ENCODE measurements around the gene TBX4. TPM values are rescaled to one million over a fixed set of nuclear protein-coding genes. Genes with fewer than 3 reads are reported as not detected.
A peak's percentile ranks its signal among the peaks of the same experiment; 100 is the strongest.

The TBX4 gene
- total and polyA plus RNA-seq, 2 experiments from 2014 or later: 13.9 to 15.4 TPM

- no peak overlapping the region for H3K4me3 ChIP-seq
- no peaks in the 10 kb centered on the region for H3K9me3 ChIP-seq (ENCODE audit: low read depth)
- H3K4me1 ChIP-seq (ENCODE audit: insufficient read depth): peaks cover 69% of the 10 kb centered on the region
- peaks cover 74% of the 10 kb centered on the region for H3K79me2 ChIP-seq
- no peaks in the 10 kb centered on the region for H3K36me3 ChIP-seq (replicated peaks; ENCODE audit: insufficient read depth, low read depth)
- H3K9me2 ChIP-seq (replicated peaks; ENCODE audit: insufficient read depth): no peaks in the 10 kb centered on the region
- H4K20me1 ChIP-seq (ENCODE audit: insufficient read depth, poor library complexity, severe bottlenecking): no peaks in the 10 kb centered on the region
- H2AFZ ChIP-seq: no peak overlapping the region
- peak overlapping the region; percentile 98 for H3K27ac ChIP-seq
- H3K4me2 ChIP-seq: peak overlapping the region; percentile 90
- TF ChIP-seq EZH2phosphoT487 (IDR thresholded peaks at IDR 0.05; ENCODE audit: low read depth, severe bottlenecking, unreplicated experiment): no peak
- no peak for TF ChIP-seq CTCF (IDR thresholded peaks at IDR 0.05; ENCODE audit: poor library complexity)
- TF ChIP-seq EZH2 (IDR thresholded peaks at IDR 0.05; ENCODE audit: borderline replicate concordance): no peak
- 19% methylated on average over 11 of the region's 14 CpGs for WGBS (ENCODE audit: low lambda C conversion rate, missing lambda C conversion rate)
- peaks cover 29% of the 10 kb centered on the region for H3K27me3 ChIP-seq
- DNase-seq (ENCODE audit: low spot score): no peak
Observed at GRCh38 chr17:61458000-61458399, 5.8 kb downstream of the TBX4 start.

- H3K4me2 ChIP-seq: peak overlapping the region; percentile 90
Observed at GRCh38 chr17:61458421-61459141, 6.4 kb downstream of the TBX4 start.

GRCh38 chr17:61459142-61459809 is 7.1 kb downstream of the TBX4 start:
- H4K20me1 ChIP-seq (ENCODE audit: insufficient read depth, poor library complexity, severe bottlenecking): no peaks in the 10 kb centered on the region
- no peak overlapping the region for H3K4me3 ChIP-seq
- H3K4me2 ChIP-seq: peak overlapping the region; percentile 90
- TF ChIP-seq EZH2 (IDR thresholded peaks at IDR 0.05; ENCODE audit: borderline replicate concordance) (no peak), EZH2phosphoT487 (IDR thresholded peaks at IDR 0.05; ENCODE audit: low read depth, severe bottlenecking, unreplicated experiment) (no peak), CTCF (IDR thresholded peaks at IDR 0.05; ENCODE audit: poor library complexity) (no peak)
- H3K27ac ChIP-seq: peak overlapping the region; percentile 98
- no peak for DNase-seq (ENCODE audit: low spot score)
- peaks cover 81% of the 10 kb centered on the region for H3K4me1 ChIP-seq (ENCODE audit: insufficient read depth)
- H3K9me2 ChIP-seq (replicated peaks; ENCODE audit: insufficient read depth): no peaks in the 10 kb centered on the region
- no peaks in the 10 kb centered on the region for H3K9me3 ChIP-seq (ENCODE audit: low read depth)
- WGBS (ENCODE audit: low lambda C conversion rate, missing lambda C conversion rate): 62% methylated on average over 4 of the region's 4 CpGs
- no peaks in the 10 kb centered on the region for H3K36me3 ChIP-seq (replicated peaks; ENCODE audit: insufficient read depth, low read depth)
- H2AFZ ChIP-seq: no peak overlapping the region
- H3K79me2 ChIP-seq: peaks cover 72% of the 10 kb centered on the region
- peaks cover 18% of the 10 kb centered on the region for H3K27me3 ChIP-seq

More at GRCh38 chr17:61458421-61459141, 6.4 kb downstream of the TBX4 start:
- H3K4me1 ChIP-seq (ENCODE audit: insufficient read depth): peaks cover 75% of the 10 kb centered on the region
- H3K4me3 ChIP-seq: no peak overlapping the region
- H3K9me2 ChIP-seq (replicated peaks; ENCODE audit: insufficient read depth): no peaks in the 10 kb centered on the region
- no peaks in the 10 kb centered on the region for H3K36me3 ChIP-seq (replicated peaks; ENCODE audit: insufficient read depth, low read depth)
- no peak for DNase-seq (ENCODE audit: low spot score)
- peak overlapping the region; percentile 98 for H3K27ac ChIP-seq
- H3K79me2 ChIP-seq: peaks cover 74% of the 10 kb centered on the region
- TF ChIP-seq EZH2 (IDR thresholded peaks at IDR 0.05; ENCODE audit: borderline replicate concordance) (no peak), EZH2phosphoT487 (IDR thresholded peaks at IDR 0.05; ENCODE audit: low read depth, severe bottlenecking, unreplicated experiment) (no peak), CTCF (IDR thresholded peaks at IDR 0.05; ENCODE audit: poor library complexity) (no peak)
- H3K27me3 ChIP-seq: peaks cover 25% of the 10 kb centered on the region
- WGBS (ENCODE audit: low lambda C conversion rate, missing lambda C conversion rate): 37% methylated on average over 5 of the region's 5 CpGs
- no peaks in the 10 kb centered on the region for H3K9me3 ChIP-seq (ENCODE audit: low read depth)
- H2AFZ ChIP-seq: no peak overlapping the region
- no peaks in the 10 kb centered on the region for H4K20me1 ChIP-seq (ENCODE audit: insufficient read depth, poor library complexity, severe bottlenecking)
